ENCODE data around the gene PNPLA2. TPM values are rescaled to one million over a fixed set of nuclear protein-coding genes. Genes with fewer than 3 reads are reported as not detected.

The PNPLA2 gene
- total RNA-seq, 2 experiments from 2014 or later: 19.8 to 41.2 TPM

- CTCF ChIA-PET (ENCODE audit: unreplicated experiment): no interaction called here
- H3K4me1 ChIP-seq (ENCODE audit: insufficient read depth, low read length, poor library complexity, severe bottlenecking): peaks cover 27% of the 10 kb centered on the region
- BruUV-seq (replicated peaks): no TSS peak
Observed at GRCh38 chr11:788953-789940, 29.5 kb upstream of the PNPLA2 start.

GRCh38 chr11:789943-790342 is 28.8 kb upstream of the PNPLA2 start, which contains the start of gene CEND1:
Gene CEND1 (minus strand): TSS chr11:790090. CDS start chr11:788576, 1,514 bp downstream.
- Histone ChIP-seq H3K79me2 (ENCODE audit: insufficient read depth, low read depth, low read length) (peaks cover 13% of the 10 kb centered on the region), H3K4me2 (ENCODE audit: low read length) (peak within 1 kb of the TSS; percentile 69), H3K36me3 (ENCODE audit: insufficient read depth, low read length) (peaks cover 30% of the 10 kb centered on the region; the same call in 1 of the 2 replicates), H3K9me3 (ENCODE audit: low read length) (no peaks in the 10 kb centered on the region), H4K20me1 (ENCODE audit: insufficient read depth, low read length) (no peaks in the 10 kb centered on the region), H3K4me1 (ENCODE audit: insufficient read depth, low read length, poor library complexity, severe bottlenecking) (peaks cover 32% of the 10 kb centered on the region), H3K4me3 (ENCODE audit: low read depth, low read length, poor library complexity, severe bottlenecking) (peak within 1 kb of the TSS; percentile 81), H3K9me2 (ENCODE audit: insufficient read depth, low read length) (no peaks in the 10 kb centered on the region), H2AFZ (ENCODE audit: low read length) (no peak within 1 kb of the TSS), H3K27ac (ENCODE audit: low read depth, low read length, poor library complexity, severe bottlenecking) (peak within 1 kb of the TSS; percentile 56)
- intact Hi-C loops (cut with micrococcal nuclease; ENCODE audit: unreplicated experiment): no loop called here
- peak; percentile 79 for DNase-seq (ENCODE audit: low spot score)
- TF ChIP-seq CTCF (conservative IDR thresholded peaks at IDR 0.05; ENCODE audit: low read length) (no peak), EZH2phosphoT487 (IDR thresholded peaks at IDR 0.05; ENCODE audit: borderline replicate concordance, low read depth, low read length) (no peak)
- ChIA-PET CTCF (ENCODE audit: unreplicated experiment) (no interaction called here), POLR2A (interaction anchor here (0.6 to 1.6 kb wide), 3 partner anchors 12 to 83 kb away, joined by 3 to 4 read pairs (median 3); no protein-coding TSS in a partner anchor)
- BruUV-seq (replicated peaks): no TSS peak

More at GRCh38 chr11:788953-789940, 29.5 kb upstream of the PNPLA2 start:
- H3K36me3 ChIP-seq (ENCODE audit: insufficient read depth, low read length): peaks cover 24% of the 10 kb centered on the region; the same call in 1 of the 2 replicates
- H3K9me2 ChIP-seq (ENCODE audit: insufficient read depth, low read length): no peaks in the 10 kb centered on the region
- intact Hi-C loops (cut with micrococcal nuclease; ENCODE audit: unreplicated experiment): no loop called here
- peak; percentile 62 for DNase-seq (ENCODE audit: low spot score)
- H2AFZ ChIP-seq (ENCODE audit: low read length): no peak overlapping the region
- H3K79me2 ChIP-seq (ENCODE audit: insufficient read depth, low read depth, low read length): peaks cover 13% of the 10 kb centered on the region
- POLR2A ChIA-PET: interaction anchor here (0.7 to 1.6 kb wide), 2 partner anchors 16 to 83 kb away, joined by 3 read pairs; no protein-coding TSS in a partner anchor
- TF ChIP-seq EZH2phosphoT487 (IDR thresholded peaks at IDR 0.05; ENCODE audit: borderline replicate concordance, low read depth, low read length): no peak
- H3K4me2 ChIP-seq (ENCODE audit: low read length): peak overlapping the region; percentile 69
- no peaks in the 10 kb centered on the region for H3K9me3 ChIP-seq (ENCODE audit: low read length)
- H4K20me1 ChIP-seq (ENCODE audit: insufficient read depth, low read length): no peaks in the 10 kb centered on the region
- H3K27ac ChIP-seq (ENCODE audit: low read depth, low read length, poor library complexity, severe bottlenecking): peak overlapping the region; percentile 56
- peak overlapping the region; percentile 81 for H3K4me3 ChIP-seq (ENCODE audit: low read depth, low read length, poor library complexity, severe bottlenecking)

GRCh38 chr11:790721-791564 is 27.8 kb upstream of the PNPLA2 start:
- BruUV-seq (replicated peaks): no TSS peak
- Histone ChIP-seq H3K79me2 (ENCODE audit: insufficient read depth, low read depth, low read length) (peaks cover 13% of the 10 kb centered on the region), H4K20me1 (ENCODE audit: insufficient read depth, low read length) (no peaks in the 10 kb centered on the region), H2AFZ (ENCODE audit: low read length) (no peak overlapping the region), H3K4me1 (ENCODE audit: insufficient read depth, low read length, poor library complexity, severe bottlenecking) (peaks cover 35% of the 10 kb centered on the region), H3K9me2 (ENCODE audit: insufficient read depth, low read length) (no peaks in the 10 kb centered on the region), H3K9me3 (ENCODE audit: low read length) (no peaks in the 10 kb centered on the region), H3K4me3 (ENCODE audit: low read depth, low read length, poor library complexity, severe bottlenecking) (no peak overlapping the region), H3K4me2 (ENCODE audit: low read length) (peak overlapping the region; percentile 51), H3K27ac (ENCODE audit: low read depth, low read length, poor library complexity, severe bottlenecking) (peak overlapping the region; percentile 19), H3K36me3 (ENCODE audit: insufficient read depth, low read length) (peaks cover 30% of the 10 kb centered on the region; the same call in 1 of the 2 replicates)
- DNase-seq (ENCODE audit: low spot score): no peak
- ChIA-PET CTCF (ENCODE audit: unreplicated experiment) (no interaction called here), POLR2A (no interaction called here)
- TF ChIP-seq EZH2phosphoT487 (IDR thresholded peaks at IDR 0.05; ENCODE audit: borderline replicate concordance, low read depth, low read length) (no peak), CTCF (conservative IDR thresholded peaks at IDR 0.05; ENCODE audit: low read length) (no peak)
- intact Hi-C loops (cut with micrococcal nuclease; ENCODE audit: unreplicated experiment): no loop called here
